ENCODE measurements around the gene JAZF1. TPM values are rescaled to one million over a fixed set of nuclear protein-coding genes. Genes with fewer than 3 reads are reported as not detected.

The JAZF1 gene
- total RNA-seq, 3 donors from 2014 or later = 8.6 to 27.4 (median 10.5) TPM

DNA sequence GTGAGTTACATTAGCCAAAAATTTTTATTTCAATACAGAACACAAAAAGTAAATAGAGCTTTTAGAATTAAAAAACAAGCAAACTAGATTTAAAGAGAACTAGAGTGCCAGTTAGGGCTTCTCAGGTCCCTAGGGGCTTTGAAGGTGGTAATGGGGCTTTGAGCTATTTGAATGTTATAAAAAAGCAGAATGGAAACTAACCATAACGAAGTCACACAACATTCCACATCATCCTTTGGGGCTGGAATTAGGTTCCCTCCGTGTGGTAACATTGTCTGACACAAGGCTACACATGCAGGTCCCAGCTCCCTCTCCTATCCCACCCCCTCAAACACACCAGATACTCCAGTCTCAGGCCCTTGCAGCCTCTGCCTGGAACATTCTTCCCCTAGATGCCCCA lies 15.3 kb downstream of the JAZF1 start:
- no peaks in the 10 kb centered on the region for H3K4me1 ChIP-seq
- no peak overlapping the region for H3K27ac ChIP-seq
- intact Hi-C loops (cut with DNase I; ENCODE audit: low total_unique reads) = no loop called here

DNA sequence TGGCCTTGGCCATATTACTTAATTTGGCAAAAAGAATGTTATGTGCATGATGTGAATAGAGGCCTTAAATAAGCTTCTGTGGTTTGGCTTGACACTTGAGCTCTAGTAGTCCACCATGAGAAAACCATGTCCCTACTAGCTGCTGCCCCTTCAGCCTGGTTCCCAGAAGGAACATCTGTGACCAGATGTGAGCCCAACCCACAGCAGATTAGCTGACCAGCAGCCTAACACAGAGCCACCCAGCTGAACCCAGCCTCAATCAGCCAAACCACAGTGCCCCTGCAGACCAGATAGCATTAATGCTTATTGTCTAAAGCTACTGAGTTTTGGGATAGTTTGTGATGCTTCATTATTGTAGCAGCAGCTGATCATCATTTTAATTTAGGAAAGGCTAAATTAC lies 16.6 kb downstream of the JAZF1 start:
- intact Hi-C loops (cut with DNase I; ENCODE audit: low total_unique reads) = no loop called here
- Histone ChIP-seq H3K27ac (no peak overlapping the region), H3K36me3 (no peaks in the 10 kb centered on the region), H3K4me3 (no peak overlapping the region), H3K27me3 (no peaks in the 10 kb centered on the region), H3K9me3 (no peaks in the 10 kb centered on the region), H3K4me1 (no peaks in the 10 kb centered on the region)
- no peak for TF ChIP-seq POLR2AphosphoS5 (IDR thresholded peaks at IDR 0.05)
- TF ChIP-seq, protein P1, sequence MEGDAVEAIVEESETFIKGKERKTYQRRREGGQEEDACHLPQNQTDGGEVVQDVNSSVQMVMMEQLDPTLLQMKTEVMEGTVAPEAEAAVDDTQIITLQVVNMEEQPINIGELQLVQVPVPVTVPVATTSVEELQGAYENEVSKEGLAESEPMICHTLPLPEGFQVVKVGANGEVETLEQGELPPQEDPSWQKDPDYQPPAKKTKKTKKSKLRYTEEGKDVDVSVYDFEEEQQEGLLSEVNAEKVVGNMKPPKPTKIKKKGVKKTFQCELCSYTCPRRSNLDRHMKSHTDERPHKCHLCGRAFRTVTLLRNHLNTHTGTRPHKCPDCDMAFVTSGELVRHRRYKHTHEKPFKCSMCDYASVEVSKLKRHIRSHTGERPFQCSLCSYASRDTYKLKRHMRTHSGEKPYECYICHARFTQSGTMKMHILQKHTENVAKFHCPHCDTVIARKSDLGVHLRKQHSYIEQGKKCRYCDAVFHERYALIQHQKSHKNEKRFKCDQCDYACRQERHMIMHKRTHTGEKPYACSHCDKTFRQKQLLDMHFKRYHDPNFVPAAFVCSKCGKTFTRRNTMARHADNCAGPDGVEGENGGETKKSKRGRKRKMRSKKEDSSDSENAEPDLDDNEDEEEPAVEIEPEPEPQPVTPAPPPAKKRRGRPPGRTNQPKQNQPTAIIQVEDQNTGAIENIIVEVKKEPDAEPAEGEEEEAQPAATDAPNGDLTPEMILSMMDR (IDR thresholded peaks at IDR 0.05) = no peak
- no peak for TF ChIP-seq POLR2A (IDR thresholded peaks at IDR 0.05)
- no peak for DNase-seq (ENCODE audit: low spot score in 2 of 2)

More for the DNA sequence above, 15.3 kb downstream of the JAZF1 start:
- H3K36me3 ChIP-seq = no peaks in the 10 kb centered on the region
- DNase-seq (ENCODE audit: low spot score in 2 of 2) = no peak
- no peaks in the 10 kb centered on the region for H3K27me3 ChIP-seq
- TF ChIP-seq POLR2A (IDR thresholded peaks at IDR 0.05) (no peak), POLR2AphosphoS5 (IDR thresholded peaks at IDR 0.05) (no peak)
- TF ChIP-seq, protein P1 (IDR thresholded peaks at IDR 0.05) = no peak
- H3K9me3 ChIP-seq = no peaks in the 10 kb centered on the region
- no peak overlapping the region for H3K4me3 ChIP-seq

DNA sequence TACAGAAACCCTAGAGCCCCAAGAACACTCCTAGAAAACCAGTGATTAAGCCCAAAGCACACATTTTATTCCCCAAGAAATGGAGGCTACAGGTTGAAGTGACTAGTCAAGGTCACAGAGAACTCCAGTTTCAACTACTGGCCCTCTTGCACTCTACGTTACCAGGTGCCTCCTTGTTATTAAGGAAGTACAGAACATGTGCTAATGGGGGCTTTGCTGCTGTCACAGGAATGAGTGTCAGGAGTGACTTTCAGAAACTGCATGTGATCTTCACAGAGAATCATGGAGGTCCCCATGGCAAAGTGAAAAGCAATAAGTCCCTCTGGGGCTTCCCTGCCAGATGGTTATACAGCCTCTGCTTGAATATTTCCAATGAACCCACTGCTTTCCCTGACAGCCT lies 19.3 kb downstream of the JAZF1 start:
- intact Hi-C loops (cut with DNase I; ENCODE audit: low total_unique reads) = no loop called here
- TF ChIP-seq POLR2AphosphoS5 (IDR thresholded peaks at IDR 0.05) = no peak
- H3K27me3 ChIP-seq = no peaks in the 10 kb centered on the region
- H3K4me3 ChIP-seq = no peak overlapping the region
- no peak for DNase-seq (ENCODE audit: low spot score in 2 of 2)
- no peak overlapping the region for H3K27ac ChIP-seq
- no peaks in the 10 kb centered on the region for H3K36me3 ChIP-seq
- no peaks in the 10 kb centered on the region for H3K4me1 ChIP-seq
- H3K9me3 ChIP-seq = no peaks in the 10 kb centered on the region

DNA sequence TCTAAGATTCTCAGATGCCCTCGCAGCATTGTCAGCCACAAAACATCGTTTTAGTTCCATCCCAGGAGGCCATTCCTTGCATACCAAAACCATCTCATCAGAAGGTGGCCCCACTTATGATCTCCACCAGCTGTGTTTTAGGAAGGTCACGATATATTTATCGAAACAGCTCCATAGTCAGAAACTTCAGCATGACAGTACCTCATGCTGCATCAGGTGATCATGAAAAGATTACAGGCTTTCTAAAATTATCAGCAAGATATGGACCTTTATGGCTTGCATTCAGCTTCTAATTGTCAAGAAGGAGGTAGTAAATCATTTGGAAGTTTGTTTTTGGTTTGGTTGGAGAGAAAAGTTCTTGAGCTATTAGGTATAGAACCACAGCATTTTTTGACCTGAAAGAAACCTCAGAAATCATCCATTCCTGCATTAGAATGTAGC lies 20.0 kb downstream of the JAZF1 start:
- DNase-seq (ENCODE audit: low spot score in 2 of 2) = no peak

DNA sequence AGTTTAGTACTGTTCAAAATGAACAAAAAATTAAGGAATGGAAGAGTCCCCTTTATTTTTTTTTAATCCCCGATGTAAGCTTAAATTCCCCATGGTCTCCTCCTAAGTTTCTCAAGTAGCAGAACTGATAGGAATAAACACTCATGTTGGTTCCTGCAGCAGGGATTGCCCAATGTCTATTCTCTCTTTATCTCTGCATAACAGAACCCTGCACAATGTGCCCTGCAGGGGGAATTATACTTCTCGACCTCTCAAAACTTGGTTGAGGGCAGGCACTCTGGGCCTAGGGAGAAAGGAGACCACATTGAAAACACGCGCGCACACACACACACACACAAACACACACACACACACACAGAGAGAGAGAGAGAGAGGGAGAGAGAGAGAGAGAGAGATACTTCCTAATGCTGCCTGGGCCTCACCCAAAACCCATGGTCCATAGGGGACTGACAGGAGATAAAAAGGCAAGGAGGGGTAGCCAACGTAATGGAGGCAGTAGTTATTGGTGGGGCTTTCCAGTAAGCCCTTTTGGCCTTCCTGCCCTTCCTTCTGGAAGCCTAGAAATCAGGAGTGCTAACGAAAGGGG lies 22.7 kb downstream of the JAZF1 start:
- TF ChIP-seq POLR2A (IDR thresholded peaks at IDR 0.05) = no peak
- TF ChIP-seq, protein P1 (IDR thresholded peaks at IDR 0.05) = no peak
- TF ChIP-seq POLR2AphosphoS5 (IDR thresholded peaks at IDR 0.05) = no peak
- Histone ChIP-seq H3K27ac (no peak overlapping the region), H3K4me1 (no peaks in the 10 kb centered on the region), H3K4me3 (no peak overlapping the region), H3K9me3 (no peaks in the 10 kb centered on the region), H3K36me3 (no peaks in the 10 kb centered on the region), H3K27me3 (no peaks in the 10 kb centered on the region)
- no peak for DNase-seq (ENCODE audit: low spot score in 2 of 2)
- intact Hi-C loops (cut with DNase I; ENCODE audit: low total_unique reads) = no loop called here

More for the DNA sequence above, 20.0 kb downstream of the JAZF1 start:
- intact Hi-C loops (cut with DNase I; ENCODE audit: low total_unique reads) = no loop called here
- H3K9me3 ChIP-seq = no peaks in the 10 kb centered on the region
- H3K4me3 ChIP-seq = no peak overlapping the region
- no peaks in the 10 kb centered on the region for H3K4me1 ChIP-seq
- TF ChIP-seq POLR2A (IDR thresholded peaks at IDR 0.05) (no peak), POLR2AphosphoS5 (IDR thresholded peaks at IDR 0.05) (no peak)
- TF ChIP-seq, protein P1 (IDR thresholded peaks at IDR 0.05) = no peak
- no peaks in the 10 kb centered on the region for H3K36me3 ChIP-seq
- no peak overlapping the region for H3K27ac ChIP-seq
- no peaks in the 10 kb centered on the region for H3K27me3 ChIP-seq

All from breast epithelium (tissue), 4 donors.